HCT116 (cell line): ENCODE measurements around the gene REXO5. TPM values are rescaled to one million over a fixed set of nuclear protein-coding genes. Genes with fewer than 3 reads are reported as not detected.

Experiments
- ATAC-seq: fragments of 200-7000 bp; cut with Tn5 transposase; 2 replicates; pipeline ENCODE4 v1.9.1; 2020; ENCODE audit warnings: mild to moderate bottlenecking, moderate library complexity
- BruUV-seq: library from RNA; stranded (reverse); fragments of 400-500 nt; replicated peaks from 2 replicates; lab custom pipeline; 2021; lab: Mats Ljungman, UMichigan
- CTCF ChIA-PET: fragments of 300-600 bp; sonication (Branson Sonifier 250); formaldehyde crosslinking; loops from one replicate; lab custom pipeline; 2021; ENCODE audit warnings: antibody characterized with exemption; lab: Charles Lee
- POLR2A ChIA-PET: fragments of 300-600, 350-600 bp; sonication (Branson Sonifier 250); formaldehyde crosslinking; loops from one replicate; lab custom pipeline; 2021; ENCODE audit warnings: antibody characterized with exemption; lab: Charles Lee
- RAD21 ChIA-PET, 2 experiments: fragments of 300-600 bp; sonication (Branson Sonifier 250); formaldehyde crosslinking; loops; one replicate each; lab custom pipeline; 2023; ENCODE audit warnings: low total read pairs in 2 of 2; ENCODE audit not compliant: uncharacterized antibody in 2 of 2, unreplicated experiment in 2 of 2, low non-redundant PET in 1 of 2; lab: Charles Lee
- DNase-seq: peaks from one replicate; pipeline ENCODE4 v3.0.0-alpha.2; 2010; ENCODE audit warnings: low read depth, low spot score
- H2AFZ ChIP-seq: fragments of 200-600 bp; shearing (Covaris generic), sonication (generic); 2 replicates; pipeline ENCODE4 v1.6.1; 2017; ENCODE audit warnings: low read depth, mixed run types, mixed read lengths, antibody characterized with exemption, low read length; ENCODE audit not compliant: poor library complexity, severe bottlenecking
- H3K27ac ChIP-seq: 2 replicates; pipeline ENCODE4 v1.5.1; 2012; ENCODE audit warnings: low read depth, low read length
- H3K27me3 ChIP-seq: fragments of 200-600 bp; sonication (generic); 2 replicates; pipeline ENCODE4 v1.6.1; 2016; ENCODE audit warnings: mixed run types, low read length, mixed read lengths; ENCODE audit not compliant: insufficient read depth
- H3K36me3 ChIP-seq, 2 experiments: fragments of 200-500 bp in 1 of 2; fragments of 200-600 bp in 1 of 2; sonication (Bioruptor generic) in 1 of 2; sonication (generic) in 1 of 2; 2 replicates each; pipeline versions ENCODE4 v1.5.1 to v1.6.1; 2014 to 2016; ENCODE audit warnings: low read length in 2 of 2, inconsistent platforms in 1 of 2, mixed read lengths in 1 of 2, mixed run types in 1 of 2; ENCODE audit not compliant: insufficient read depth in 2 of 2, control insufficient read depth in 1 of 2
- H3K4me1 ChIP-seq, 2 experiments: fragments of 200-600 bp in 1 of 2; sonication (generic) in 1 of 2; 2 replicates each; pipeline versions ENCODE4 v1.5.1 to v1.6.1; 2012 to 2017; ENCODE audit warnings: low read length in 2 of 2, inconsistent platforms in 1 of 2, mild to moderate bottlenecking in 1 of 2, mixed read lengths in 1 of 2, mixed run types in 1 of 2, moderate library complexity in 1 of 2; ENCODE audit not compliant: insufficient read depth in 2 of 2, control insufficient read depth in 1 of 2
- H3K4me2 ChIP-seq: fragments of 200-600 bp; sonication (generic); 2 replicates; pipeline ENCODE4 v1.6.1; 2017; ENCODE audit warnings: mixed run types, low read length, mixed read lengths
- H3K4me3 ChIP-seq, 2 experiments: fragments of 200-600 bp in 1 of 2; sonication (generic) in 1 of 2; replicated peaks in 1 of 2; 2 replicates each; pipeline ENCODE4 v1.5.1; 2011 to 2016; ENCODE audit warnings: low read length in 2 of 2, control low read depth in 1 of 2, low read depth in 1 of 2, mild to moderate bottlenecking in 1 of 2, mixed read lengths in 1 of 2, mixed run types in 1 of 2
- H3K79me2 ChIP-seq: fragments of 200-600 bp; sonication (generic); 2 replicates; pipeline ENCODE4 v1.6.1; 2017; ENCODE audit warnings: mild to moderate bottlenecking, mixed run types, low read length, moderate library complexity, mixed read lengths; ENCODE audit not compliant: insufficient read depth
- H3K9ac ChIP-seq: fragments of 200-600 bp; sonication (generic); 2 replicates; pipeline ENCODE4 v1.6.1; 2016; ENCODE audit warnings: low read length, mixed read lengths
- H3K9me2 ChIP-seq: fragments of 200-600 bp; sonication (generic), shearing (Covaris generic); 2 replicates; pipeline ENCODE4 v1.6.1; 2017; ENCODE audit warnings: mixed run types, mild to moderate bottlenecking, moderate library complexity; ENCODE audit not compliant: insufficient read depth
- H3K9me3 ChIP-seq, 2 experiments: fragments of 200-500 bp in 1 of 2; fragments of 200-600 bp in 1 of 2; sonication (Bioruptor generic) in 1 of 2; sonication (generic) in 1 of 2; 2 replicates each; pipeline ENCODE4 v1.6.1; 2014 to 2017; ENCODE audit warnings: low read length in 2 of 2, mixed read lengths in 2 of 2, inconsistent platforms in 1 of 2, low read depth in 1 of 2, mild to moderate bottlenecking in 1 of 2, mixed run types in 1 of 2, moderate library complexity in 1 of 2; ENCODE audit not compliant: control insufficient read depth in 1 of 2, insufficient read depth in 1 of 2
- H4K20me1 ChIP-seq: fragments of 200-600 bp; sonication (generic), shearing (Covaris generic); 2 replicates; pipeline ENCODE4 v1.6.1; 2017; ENCODE audit warnings: mixed run types, mild to moderate bottlenecking, moderate library complexity; ENCODE audit not compliant: insufficient read depth
- ATF3 ChIP-seq: IDR thresholded peaks from 2 replicates; pipeline ENCODE4 v1.6.1; 2012
- CBX3 ChIP-seq: IDR thresholded peaks from 2 replicates; pipeline ENCODE4 v1.6.1; 2012; ENCODE audit warnings: low read depth
- CEBPB ChIP-seq: IDR thresholded peaks from 2 replicates; pipeline ENCODE4 v1.6.1; 2012; ENCODE audit warnings: low read depth
- EGR1 ChIP-seq: IDR thresholded peaks from 2 replicates; pipeline ENCODE4 v1.6.1; 2012; ENCODE audit warnings: low read depth
- EZH2 ChIP-seq: fragments of 200-600 bp; sonication (generic); IDR thresholded peaks from 2 replicates; pipeline ENCODE4 v1.6.1; 2017; ENCODE audit warnings: antibody characterized with exemption, mixed run types
- EZH2phosphoT487 ChIP-seq: fragments of 200-600 bp; IDR thresholded peaks from 2 replicates; pipeline ENCODE4 v1.6.1; 2018; ENCODE audit warnings: antibody characterized with exemption, borderline replicate concordance
- FOSL1 ChIP-seq: IDR thresholded peaks from 2 replicates; pipeline ENCODE4 v1.6.1; 2012; ENCODE audit warnings: low read depth
- JUND ChIP-seq: IDR thresholded peaks from 2 replicates; pipeline ENCODE4 v1.6.1; 2012
- MAX ChIP-seq: IDR thresholded peaks from 2 replicates; pipeline ENCODE4 v1.6.1; 2012
- RAD21 ChIP-seq: IDR thresholded peaks from 2 replicates; pipeline ENCODE4 v1.6.1; 2012; ENCODE audit warnings: low read depth, mild to moderate bottlenecking
- SIN3A ChIP-seq: IDR thresholded peaks from 2 replicates; pipeline ENCODE4 v1.6.1; 2012; ENCODE audit warnings: low read depth
- SP1 ChIP-seq: IDR thresholded peaks from 2 replicates; pipeline ENCODE4 v1.6.1; 2012; ENCODE audit warnings: low read depth
- SRF ChIP-seq: IDR thresholded peaks from 2 replicates; pipeline ENCODE4 v1.6.1; 2012; ENCODE audit warnings: low read depth
- TCF7L2 ChIP-seq: IDR thresholded peaks from 2 replicates; pipeline ENCODE4 v1.7.0; 2011; ENCODE audit warnings: borderline replicate concordance, inconsistent platforms; ENCODE audit not compliant: insufficient read depth, insufficient read length; ENCODE audit errors: extremely low read depth
- ZBTB33 ChIP-seq: IDR thresholded peaks from 2 replicates; pipeline ENCODE4 v1.6.1; 2011; ENCODE audit warnings: mild to moderate bottlenecking, low read length, moderate library complexity; ENCODE audit not compliant: insufficient replicate concordance; ENCODE audit errors: extremely low read depth
- ZFX ChIP-seq: fragments of 450-650 bp; IDR thresholded peaks from 2 replicates; pipeline ENCODE4 v1.6.1; 2017
- ZNF274 ChIP-seq: fragments of 200-500 bp; sonication (Bioruptor generic); IDR thresholded peaks from 2 replicates; pipeline ENCODE4 v1.6.1; 2014; ENCODE audit warnings: mild to moderate bottlenecking, low read depth, low read length, inconsistent platforms
- intact Hi-C: fragments of 100-400 bp; cut with micrococcal nuclease; formaldehyde crosslinking; loops from 2 replicates; pipeline ENCODE4 v1.10.0; 2022
- total RNA-seq: library from RNA; stranded (reverse); gene quantifications from one replicate; pipeline ENCODE4 v1.2.1, GENCODE V29; 2021; ENCODE audit not compliant: unreplicated experiment

Gene REXO5
- total RNA-seq, 1 experiment from 2014 or later = 10.5 TPM

- Histone ChIP-seq H3K27me3 (no peaks in the 10 kb centered on the region), H3K36me3 (peaks cover 7 to 10% of the 10 kb centered on the region in 2 experiments), H3K4me3 (no peak overlapping the region), H3K27ac (no peak overlapping the region), H4K20me1 (no peaks in the 10 kb centered on the region), H3K9me2 (no peaks in the 10 kb centered on the region), H3K9me3 (no peaks in the 10 kb centered on the region), H2AFZ (no peak overlapping the region), H3K4me2 (no peak overlapping the region), H3K4me1 (peaks cover 6 to 13% of the 10 kb centered on the region in 2 experiments), H3K79me2 (peaks cover 24% of the 10 kb centered on the region), H3K9ac (no peak overlapping the region)
- no peak for DNase-seq
- intact Hi-C loops = no loop called here
- BruUV-seq = no TSS peak
- ATAC-seq = no peak
- ChIA-PET POLR2A (no interaction called here), RAD21 (no interaction called here), CTCF (no interaction called here)
- no peak for TF ChIP-seq CEBPB
- no peak for TF ChIP-seq JUND
These were observed 3.2 kb upstream of the REXO5 start for GRCh38 chr16:20803192-20803560.

- DNase-seq (no peak), ATAC-seq (no peak)
- CTCF ChIA-PET = no interaction called here
- H3K9ac ChIP-seq = no peak overlapping the region
- no peak overlapping the region for H3K4me3 ChIP-seq
- intact Hi-C loops = no loop called here
- H3K4me1 ChIP-seq = peaks cover 8 to 16% of the 10 kb centered on the region in 2 experiments
- POLR2A ChIA-PET = interaction anchor here (0.6 to 1.1 kb wide), 2 partner anchors 40 to 195 kb away, joined by 3 read pairs; partner anchors contain the start of gene ACSM3
- no peak overlapping the region for H3K27ac ChIP-seq
- H3K36me3 ChIP-seq = peaks cover 2 to 6% of the 10 kb centered on the region in 2 experiments; a peak in 3 of 4 replicates
- H2AFZ ChIP-seq = no peak overlapping the region
- H3K9me3 ChIP-seq = no peaks in the 10 kb centered on the region
- H3K4me2 ChIP-seq = no peak overlapping the region
- RAD21 ChIA-PET = no interaction called here
- TF ChIP-seq CEBPB (no peak), FOSL1 (no peak), MAX (no peak), JUND (no peak), EZH2 (no peak), ZFX (no peak), RAD21 (no peak), ZBTB33 (no peak), EZH2phosphoT487 (no peak), EGR1 (no peak), SRF (no peak), ZNF274 (no peak), SIN3A (no peak), ATF3 (no peak), CBX3 (no peak), SP1 (no peak), TCF7L2 (no peak)
- no TSS peak for BruUV-seq
- H3K79me2 ChIP-seq = peaks cover 25% of the 10 kb centered on the region
- no peaks in the 10 kb centered on the region for H3K9me2 ChIP-seq
- no peaks in the 10 kb centered on the region for H3K27me3 ChIP-seq
- no peaks in the 10 kb centered on the region for H4K20me1 ChIP-seq
These were observed 2.6 kb upstream of the REXO5 start for GRCh38 chr16:20803561-20804214.
